Kidney epithelial cell (primary cell): Measurements from ENCODE around the gene DEUP1. TPM values are rescaled to one million over a fixed set of nuclear protein-coding genes. Genes with fewer than 3 reads are reported as not detected.
"Not testable (repeated sequence)": the region's sequence is repeated elsewhere in the genome, so short reads cannot be mapped to it uniquely, and the experiment has no call there.

ENCODE experiments used
- DNase-seq: peaks from one replicate; pipeline ENCODE4 v3.0.0-alpha.2; 2010; ENCODE audit warnings: low read depth
- H3K27me3 ChIP-seq: 2 replicates; pipeline ENCODE4 v1.6.0; 2011; ENCODE audit warnings: low read length; ENCODE audit not compliant: control insufficient read depth, insufficient read depth
- H3K36me3 ChIP-seq: 2 replicates; pipeline ENCODE4 v1.5.1; 2011; ENCODE audit warnings: low read length; ENCODE audit not compliant: control insufficient read depth, insufficient read depth
- H3K4me3 ChIP-seq: 2 replicates; pipeline ENCODE4 v1.5.1; 2011; ENCODE audit warnings: low read depth, mild to moderate bottlenecking, control low read depth, low read length
- total RNA-seq: library from RNA; depleted of rRNA; stranded (reverse); fragments of >200 nt; gene quantifications from 2 replicates; pipeline ENCODE4 v1.2.3, GENCODE V29; 2015
- TF ChIP-seq, protein P1 (sequence below): IDR thresholded peaks from 2 replicates; pipeline ENCODE4 v1.5.1; 2011; ENCODE audit warnings: mild to moderate bottlenecking, moderate library complexity, low read length, control low read depth, inconsistent platforms; ENCODE audit not compliant: insufficient read depth, poor library complexity, severe bottlenecking

Gene DEUP1
- total RNA-seq, 1 donor from 2014 or later = not detected

DNA sequence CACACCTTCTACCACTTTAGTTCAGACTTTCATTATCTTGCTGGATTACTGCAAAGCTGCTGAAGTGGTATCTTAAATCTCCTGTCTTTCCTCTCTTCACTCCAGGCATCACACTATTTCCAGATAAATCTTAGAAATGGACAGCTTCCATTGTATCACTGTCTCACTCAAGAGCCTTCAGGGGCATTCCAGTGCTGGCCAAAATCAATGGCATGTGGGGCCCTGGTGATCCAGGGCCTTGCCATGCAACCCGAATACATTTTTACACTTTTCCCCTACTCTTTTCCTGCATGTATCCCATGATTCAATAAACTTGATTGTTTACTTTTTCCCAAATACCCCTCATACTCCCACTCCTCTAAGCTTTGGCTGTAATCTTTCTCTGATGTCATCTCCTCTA, 39.4 kb upstream of the DEUP1 start:
- TF ChIP-seq, protein P1, sequence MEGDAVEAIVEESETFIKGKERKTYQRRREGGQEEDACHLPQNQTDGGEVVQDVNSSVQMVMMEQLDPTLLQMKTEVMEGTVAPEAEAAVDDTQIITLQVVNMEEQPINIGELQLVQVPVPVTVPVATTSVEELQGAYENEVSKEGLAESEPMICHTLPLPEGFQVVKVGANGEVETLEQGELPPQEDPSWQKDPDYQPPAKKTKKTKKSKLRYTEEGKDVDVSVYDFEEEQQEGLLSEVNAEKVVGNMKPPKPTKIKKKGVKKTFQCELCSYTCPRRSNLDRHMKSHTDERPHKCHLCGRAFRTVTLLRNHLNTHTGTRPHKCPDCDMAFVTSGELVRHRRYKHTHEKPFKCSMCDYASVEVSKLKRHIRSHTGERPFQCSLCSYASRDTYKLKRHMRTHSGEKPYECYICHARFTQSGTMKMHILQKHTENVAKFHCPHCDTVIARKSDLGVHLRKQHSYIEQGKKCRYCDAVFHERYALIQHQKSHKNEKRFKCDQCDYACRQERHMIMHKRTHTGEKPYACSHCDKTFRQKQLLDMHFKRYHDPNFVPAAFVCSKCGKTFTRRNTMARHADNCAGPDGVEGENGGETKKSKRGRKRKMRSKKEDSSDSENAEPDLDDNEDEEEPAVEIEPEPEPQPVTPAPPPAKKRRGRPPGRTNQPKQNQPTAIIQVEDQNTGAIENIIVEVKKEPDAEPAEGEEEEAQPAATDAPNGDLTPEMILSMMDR = no peak
- no peaks in the 10 kb centered on the region for H3K36me3 ChIP-seq
- H3K4me3 ChIP-seq = no peak overlapping the region

DNA sequence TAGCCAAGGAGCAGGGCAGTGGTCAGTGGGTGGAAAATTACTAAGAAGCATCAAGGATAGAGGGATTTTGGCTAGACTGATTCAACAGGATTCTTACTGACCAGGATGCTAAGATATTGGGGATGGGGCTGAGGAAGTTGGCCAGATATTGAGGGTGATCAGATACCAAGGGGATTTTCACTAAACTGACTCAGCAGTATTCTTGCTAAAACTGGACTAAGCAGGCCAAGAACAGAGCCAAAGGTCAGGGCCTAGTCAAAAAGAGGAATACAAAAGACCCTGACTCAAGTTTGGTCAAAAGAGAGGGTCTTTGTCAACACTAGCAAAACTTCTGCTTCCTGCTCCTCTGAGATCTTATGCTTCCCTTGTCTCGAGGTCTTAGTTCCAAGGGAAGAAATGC, 38.6 kb upstream of the DEUP1 start:
- H3K4me3 ChIP-seq = no peak overlapping the region
- no peaks in the 10 kb centered on the region for H3K27me3 ChIP-seq
- no peaks in the 10 kb centered on the region for H3K36me3 ChIP-seq
- DNase-seq = no peak
- TF ChIP-seq, protein P1 = no peak

More for the DNA sequence above, 39.4 kb upstream of the DEUP1 start:
- no peak for DNase-seq
- no peaks in the 10 kb centered on the region for H3K27me3 ChIP-seq

DNA sequence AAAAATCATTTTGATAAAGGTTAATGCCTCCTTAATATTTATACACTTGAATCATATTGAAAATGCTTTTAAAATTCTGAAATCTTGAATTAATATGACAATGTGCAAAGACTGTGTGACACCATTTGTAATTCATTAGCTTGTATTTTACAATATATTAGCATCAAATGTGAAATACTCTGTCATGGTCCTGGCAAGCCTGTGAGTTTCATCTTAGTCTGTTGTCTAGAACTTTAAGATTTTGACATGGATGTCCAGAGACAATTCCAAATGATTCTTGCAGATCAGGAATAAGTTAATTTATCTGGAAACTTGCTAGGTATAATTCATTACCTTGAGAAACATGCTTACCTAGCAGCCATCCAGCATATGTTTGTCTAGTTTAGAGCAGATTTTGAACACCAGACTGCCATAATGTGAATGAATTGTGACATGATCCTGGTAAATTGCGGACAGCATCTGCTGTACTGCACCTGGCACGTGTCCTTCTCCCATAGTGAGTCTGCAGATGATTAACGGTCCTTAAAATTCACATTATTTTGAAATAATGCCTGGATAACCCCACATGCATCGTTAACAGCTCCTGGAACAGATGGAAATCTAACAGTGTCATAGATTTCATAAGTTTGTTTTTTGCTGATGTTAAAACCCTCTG, 34.5 kb upstream of the DEUP1 start:
- no peak for DNase-seq
- TF ChIP-seq, protein P1 = no peak
- H3K36me3 ChIP-seq = no peaks in the 10 kb centered on the region

DNA sequence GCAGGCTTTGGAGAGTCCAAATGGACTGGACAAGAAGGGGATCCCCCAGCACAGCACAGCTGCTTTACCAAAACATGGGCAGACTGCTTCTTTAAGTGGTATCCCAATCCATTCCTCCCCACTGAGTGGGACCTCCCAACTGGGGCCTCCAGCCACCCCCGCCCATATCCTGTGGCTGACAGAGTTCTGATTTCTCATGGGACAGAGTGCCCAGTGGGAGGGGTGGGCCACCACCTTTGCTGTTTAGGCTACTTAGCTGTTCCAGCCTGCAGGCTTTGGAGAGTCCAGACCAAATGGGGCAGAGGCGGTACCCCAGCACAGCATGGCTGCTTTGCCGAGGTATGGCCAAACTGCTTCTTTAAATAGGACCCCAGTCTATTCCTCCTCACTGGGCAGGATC, 26.9 kb upstream of the DEUP1 start:
- DNase-seq = no peak
- TF ChIP-seq, protein P1 = no peak
- H3K27me3 ChIP-seq = no peaks in the 10 kb centered on the region
- no peak overlapping the region for H3K4me3 ChIP-seq
- H3K36me3 ChIP-seq = no peaks in the 10 kb centered on the region

More for the DNA sequence above, 34.5 kb upstream of the DEUP1 start:
- no peaks in the 10 kb centered on the region for H3K27me3 ChIP-seq
- no peak overlapping the region for H3K4me3 ChIP-seq

DNA sequence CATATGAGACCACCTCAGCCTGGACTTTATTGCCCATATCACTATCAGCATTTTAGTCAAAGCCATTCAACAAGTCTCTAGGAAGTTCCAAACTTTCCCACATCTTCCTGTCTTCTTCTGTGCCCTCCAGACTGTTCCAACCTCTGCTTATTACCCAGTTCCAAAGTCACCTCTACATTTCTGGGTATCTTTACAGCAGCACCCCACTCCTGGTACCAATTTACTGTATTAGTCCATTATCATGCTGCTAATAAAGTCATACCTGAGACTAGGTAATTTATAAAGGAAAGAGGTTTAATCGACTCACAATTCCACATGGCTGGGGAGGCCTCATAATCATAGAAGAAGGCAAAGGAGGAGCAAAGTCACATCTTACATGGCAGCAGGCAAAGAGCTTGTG, 16.1 kb upstream of the DEUP1 start:
- H3K36me3 ChIP-seq, H3K27me3 ChIP-seq, H3K4me3 ChIP-seq, DNase-seq: not testable (repeated sequence)

DNA sequence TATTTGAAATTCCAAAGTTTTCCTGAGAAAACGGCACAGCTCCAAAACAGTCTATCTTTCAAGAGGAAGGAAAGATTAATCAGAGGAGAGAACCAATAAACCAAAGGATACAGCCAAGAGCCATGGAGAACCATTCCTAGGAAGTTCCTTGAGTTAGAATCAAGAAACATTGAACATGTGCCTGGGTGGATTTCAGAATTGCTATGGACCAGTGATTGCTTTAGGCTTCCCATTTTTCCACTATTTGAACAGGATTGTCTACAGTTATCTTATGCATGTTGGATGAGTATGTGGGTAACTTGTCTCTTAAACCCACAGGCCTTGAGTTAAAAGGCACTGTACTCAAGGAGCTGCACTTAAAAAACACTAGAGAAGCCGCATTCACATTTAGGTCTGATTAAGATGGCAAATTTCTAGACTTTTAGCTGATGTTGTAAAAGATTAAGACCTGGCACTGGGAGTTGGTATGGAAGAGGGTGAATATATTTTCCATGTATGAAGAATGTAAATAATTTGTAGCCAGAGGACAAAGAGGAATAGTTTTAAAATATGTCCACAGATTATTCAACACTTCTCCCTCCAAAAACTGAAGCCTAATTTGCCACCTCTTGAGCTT, 11.2 kb upstream of the DEUP1 start:
- H3K36me3 ChIP-seq = no peaks in the 10 kb centered on the region
- TF ChIP-seq, protein P1 = no peak
- no peak overlapping the region for H3K4me3 ChIP-seq
- H3K27me3 ChIP-seq = no peaks in the 10 kb centered on the region
- no peak for DNase-seq
